ENCODE results near the gene CCDC107. TPM values are rescaled to one million over a fixed set of nuclear protein-coding genes. Genes with fewer than 3 reads are reported as not detected.

Gene CCDC107
- total and polyA plus RNA-seq, 2 of the 13 experiments (the other 11 are each of a cell fraction or from before 2014, with no cell fraction given): 7.1 to 15.2 TPM

- in situ Hi-C loops (cut with HindIII; ENCODE audit: extremely low pct_ligation_motif_present, low pct_unique_long_range_greater_than_20kb) (no loop called here), intact Hi-C loops (cut with micrococcal nuclease; ENCODE audit: unreplicated experiment) (no loop called here)
- BruUV-seq (replicated peaks): no TSS peak
- Histone ChIP-seq H3K4me2 (ENCODE audit: low read depth, low read length) (no peak overlapping the region), H3K79me2 (ENCODE audit: insufficient read depth, low read length) (no peaks in the 10 kb centered on the region), H2AFZ (ENCODE audit: low read length) (no peak overlapping the region), H3K27ac (ENCODE audit: extremely low read length, insufficient read depth, low read length) (no peak overlapping the region), H3K36me3 (replicated peaks in 1 of 2; ENCODE audit: control insufficient read depth in 1 of 2, insufficient read depth in 2 of 2, low read length in 2 of 2) (peaks cover 3 to 12% of the 10 kb centered on the region in 2 experiments; a peak in 3 of 5 replicates), H3K27me3 (ENCODE audit: control insufficient read depth in 1 of 2, insufficient read depth in 2 of 2, low read length in 2 of 2) (peaks cover 0 to 43% of the 10 kb centered on the region in 2 experiments; a peak in 3 of 5 replicates), H3K9me3 (ENCODE audit: low read length) (no peaks in the 10 kb centered on the region), H3K9ac (ENCODE audit: insufficient read depth, low read depth, low read length) (no peak overlapping the region), H3K4me3 (replicated peaks in 1 of 3; ENCODE audit: insufficient read depth in 1 of 3, low read depth in 2 of 3, low read length in 3 of 3) (no peak overlapping the region), H3K4me1 (ENCODE audit: insufficient read depth, low read length) (no peaks in the 10 kb centered on the region), H4K20me1 (ENCODE audit: insufficient read depth, low read length) (no peaks in the 10 kb centered on the region)
- FAIRE-seq (no peak), DNase-seq (ENCODE audit: low spot score) (no peak), ATAC-seq (no peak)
- WGBS (ENCODE audit: low lambda C conversion rate): 35% methylated on average over 2 of the region's 2 CpGs
- TF ChIP-seq DRAP1 (CRISPR knock-in tag; IDR thresholded peaks at IDR 0.05) (no peak), MYC (CRISPR knock-in tag; IDR thresholded peaks at IDR 0.05; ENCODE audit: borderline replicate concordance) (no peak), ZNF782 (CRISPR knock-in tag; IDR thresholded peaks at IDR 0.05; ENCODE audit: borderline replicate concordance) (no peak), MAFK (conservative IDR thresholded peaks at IDR 0.05 in 1 of 2, IDR thresholded peaks at IDR 0.05 in 1 of 2; ENCODE audit: low read length in 2 of 2) (peak; percentile 47 to 80; a peak in 3 of 4 replicates), MAFF (IDR thresholded peaks at IDR 0.05; ENCODE audit: low read depth, low read length) (peak; percentile 66)
- POLR2A ChIA-PET: no interaction called here
- CTCF ChIA-PET (ENCODE audit: low intra/inter-chr PET ratio, low total read pairs): no interaction called here
Observed at GRCh38 chr9:35612843-35613242, 45.2 kb upstream of the CCDC107 start.

GRCh38 chr9:35615981-35616680, 42.0 kb upstream of the CCDC107 start:
- no peak overlapping the region for H3K27ac ChIP-seq (ENCODE audit: extremely low read length, insufficient read depth, low read length)
- DNase-seq (ENCODE audit: low spot score) (no peak), FAIRE-seq (no peak), ATAC-seq (peak; percentile 25; the same call in 2 of the 3 replicates)
- H3K27me3 ChIP-seq (ENCODE audit: control insufficient read depth in 1 of 2, insufficient read depth in 2 of 2, low read length in 2 of 2): peaks cover 3 to 60% of the 10 kb centered on the region in 2 experiments; a peak in 3 of 5 replicates
- 55% methylated on average over 14 of the region's 17 CpGs for WGBS (ENCODE audit: low lambda C conversion rate)
- ChIA-PET POLR2A (interaction anchor here (0.6 kb wide), 1 partner anchor 129 kb away, joined by 3 read pairs; no protein-coding TSS in a partner anchor), CTCF (ENCODE audit: low intra/inter-chr PET ratio, low total read pairs) (no interaction called here)
- H3K9ac ChIP-seq (ENCODE audit: insufficient read depth, low read depth, low read length): no peak overlapping the region
- TF ChIP-seq, protein P1, sequence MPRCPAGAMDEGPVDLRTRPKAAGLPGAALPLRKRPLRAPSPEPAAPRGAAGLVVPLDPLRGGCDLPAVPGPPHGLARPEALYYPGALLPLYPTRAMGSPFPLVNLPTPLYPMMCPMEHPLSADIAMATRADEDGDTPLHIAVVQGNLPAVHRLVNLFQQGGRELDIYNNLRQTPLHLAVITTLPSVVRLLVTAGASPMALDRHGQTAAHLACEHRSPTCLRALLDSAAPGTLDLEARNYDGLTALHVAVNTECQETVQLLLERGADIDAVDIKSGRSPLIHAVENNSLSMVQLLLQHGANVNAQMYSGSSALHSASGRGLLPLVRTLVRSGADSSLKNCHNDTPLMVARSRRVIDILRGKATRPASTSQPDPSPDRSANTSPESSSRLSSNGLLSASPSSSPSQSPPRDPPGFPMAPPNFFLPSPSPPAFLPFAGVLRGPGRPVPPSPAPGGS (CRISPR knock-in tag; IDR thresholded peaks at IDR 0.05): no peak
- TF ChIP-seq ZNF333 (CRISPR knock-in tag; IDR thresholded peaks at IDR 0.05; ENCODE audit: borderline replicate concordance) (no peak), TBX2 (CRISPR knock-in tag; IDR thresholded peaks at IDR 0.05; ENCODE audit: borderline replicate concordance) (no peak), HNF1B (CRISPR knock-in tag; IDR thresholded peaks at IDR 0.05) (no peak), TCF7 (IDR thresholded peaks at IDR 0.05; ENCODE audit: low read depth) (no peak), ZNF878 (CRISPR knock-in tag; IDR thresholded peaks at IDR 0.05) (no peak), REL (CRISPR knock-in tag; conservative IDR thresholded peaks at IDR 0.05) (no peak)
- TF ChIP-seq, protein P2, sequence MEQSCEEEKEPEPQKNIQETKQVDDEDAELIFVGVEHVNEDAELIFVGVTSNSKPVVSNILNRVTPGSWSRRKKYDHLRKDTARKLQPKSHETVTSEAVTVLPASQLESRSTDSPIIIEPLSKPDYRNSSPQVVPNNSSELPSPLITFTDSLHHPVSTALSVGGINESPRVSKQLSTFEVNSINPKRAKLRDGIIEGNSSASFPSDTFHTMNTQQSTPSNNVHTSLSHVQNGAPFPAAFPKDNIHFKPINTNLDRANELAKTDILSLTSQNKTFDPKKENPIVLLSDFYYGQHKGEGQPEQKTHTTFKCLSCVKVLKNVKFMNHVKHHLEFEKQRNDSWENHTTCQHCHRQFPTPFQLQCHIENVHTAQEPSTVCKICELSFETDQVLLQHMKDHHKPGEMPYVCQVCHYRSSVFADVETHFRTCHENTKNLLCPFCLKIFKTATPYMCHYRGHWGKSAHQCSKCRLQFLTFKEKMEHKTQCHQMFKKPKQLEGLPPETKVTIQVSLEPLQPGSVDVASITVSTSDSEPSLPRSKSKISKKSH (CRISPR knock-in tag; IDR thresholded peaks at IDR 0.05; ENCODE audit: borderline replicate concordance): no peak
- H3K4me2 ChIP-seq (ENCODE audit: low read depth, low read length): no peak overlapping the region
- no peaks in the 10 kb centered on the region for H3K9me3 ChIP-seq (ENCODE audit: low read length)
- no peaks in the 10 kb centered on the region for H3K36me3 ChIP-seq (replicated peaks in 1 of 2; ENCODE audit: control insufficient read depth in 1 of 2, insufficient read depth in 2 of 2, low read length in 2 of 2)
- no peak overlapping the region for H3K4me3 ChIP-seq (replicated peaks in 1 of 3; ENCODE audit: insufficient read depth in 1 of 3, low read depth in 2 of 3, low read length in 3 of 3)
- no TSS peak for BruUV-seq (replicated peaks)
- H2AFZ ChIP-seq (ENCODE audit: low read length): no peak overlapping the region
- intact Hi-C loops (cut with micrococcal nuclease; ENCODE audit: unreplicated experiment): no loop called here
- no peaks in the 10 kb centered on the region for H4K20me1 ChIP-seq (ENCODE audit: insufficient read depth, low read length)
- no peaks in the 10 kb centered on the region for H3K4me1 ChIP-seq (ENCODE audit: insufficient read depth, low read length)
- in situ Hi-C loops (cut with HindIII; ENCODE audit: extremely low pct_ligation_motif_present, low pct_unique_long_range_greater_than_20kb): no loop called here
- H3K79me2 ChIP-seq (ENCODE audit: insufficient read depth, low read length): no peaks in the 10 kb centered on the region
